Measurements from ENCODE around the gene IRX5. TPM values are rescaled to one million over a fixed set of nuclear protein-coding genes. Genes with fewer than 3 reads are reported as not detected.

Gene IRX5
- total RNA-seq, 1 donor, result not detected

DNA sequence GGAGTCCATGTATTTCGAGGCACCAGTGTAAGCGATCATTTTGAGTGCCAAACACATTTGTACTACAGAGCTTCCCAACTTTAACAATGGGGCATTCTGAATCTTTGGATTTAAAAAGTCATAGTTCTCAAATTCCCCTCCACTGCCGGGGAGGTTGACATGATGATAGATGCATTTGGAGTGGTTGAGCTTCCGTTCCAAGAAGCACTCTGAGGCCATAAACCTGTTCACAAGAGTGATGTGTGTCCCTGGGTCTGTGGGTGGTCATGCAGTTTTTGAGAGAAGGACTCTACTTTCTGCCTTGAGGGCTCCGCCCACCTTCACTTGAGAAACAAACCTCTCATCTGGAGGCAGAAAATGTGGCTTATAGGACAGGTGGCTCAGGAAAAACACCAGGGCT lies 43.7 kb downstream of the IRX5 start:
- no peak for DNase-seq (ENCODE audit: low read depth)
- no peak overlapping the region for H3K4me3 ChIP-seq (ENCODE audit: low read depth, low read length)
- TF ChIP-seq CTCF (IDR thresholded peaks at IDR 0.05; ENCODE audit: insufficient read depth, low read depth, low read length), result no peak

DNA sequence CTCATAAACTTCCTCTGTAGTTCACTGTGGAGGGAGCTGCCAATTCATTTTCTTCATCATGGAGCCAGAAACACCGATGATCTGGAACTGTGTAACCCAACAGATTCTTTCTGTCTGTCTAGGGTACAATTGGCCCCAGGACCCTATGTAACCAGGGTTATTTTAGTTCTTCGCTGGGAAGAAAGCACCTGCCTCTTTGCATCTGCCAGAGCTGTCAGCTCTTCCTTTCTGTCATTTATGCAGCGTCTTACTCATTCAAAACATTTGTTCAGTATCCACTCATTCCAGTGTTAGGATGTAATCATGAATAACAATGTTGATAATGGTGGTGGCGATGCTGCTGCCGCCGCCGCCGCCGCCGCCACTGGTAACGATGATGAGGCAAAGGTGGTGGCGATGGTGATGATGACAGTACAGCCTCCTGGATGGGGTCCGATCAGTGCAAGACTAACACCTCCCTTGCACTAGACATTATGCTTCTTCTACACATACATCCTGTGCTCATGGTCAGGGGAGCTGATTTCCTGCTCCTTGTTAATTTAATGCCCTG lies 46.1 kb downstream of the IRX5 start:
- no peak for TF ChIP-seq CTCF (IDR thresholded peaks at IDR 0.05; ENCODE audit: insufficient read depth, low read depth, low read length)
- DNase-seq (ENCODE audit: low read depth), result no peak
- no peak overlapping the region for H3K4me3 ChIP-seq (ENCODE audit: low read depth, low read length)

DNA sequence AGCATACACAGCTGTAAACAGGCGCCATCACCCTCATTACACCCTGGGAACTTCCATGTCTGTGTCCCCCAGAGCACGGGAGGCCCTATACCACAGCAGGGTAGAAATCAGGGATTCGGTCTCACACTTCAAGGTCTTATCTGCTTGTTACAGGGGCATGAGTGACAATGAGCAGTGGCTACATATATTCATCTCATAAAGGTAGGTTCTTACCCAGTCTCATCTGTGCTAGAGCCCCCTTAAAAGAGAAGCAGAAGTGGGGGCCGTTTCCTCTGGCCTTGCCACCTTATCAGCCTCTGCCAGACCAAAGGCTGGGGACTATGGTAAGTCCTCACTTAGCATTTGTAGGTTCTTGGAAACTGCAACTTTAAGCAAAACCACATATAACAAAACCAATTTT lies 46.5 kb downstream of the IRX5 start:
- no peak overlapping the region for H3K4me3 ChIP-seq (ENCODE audit: low read depth, low read length)
- DNase-seq (ENCODE audit: low read depth), result no peak
- no peak for TF ChIP-seq CTCF (IDR thresholded peaks at IDR 0.05; ENCODE audit: insufficient read depth, low read depth, low read length)

GRCh38 chr16:54980821-54981220 lies 50.2 kb downstream of the IRX5 start:
- DNase-seq (ENCODE audit: low read depth), result no peak
- no peak for TF ChIP-seq CTCF (IDR thresholded peaks at IDR 0.05; ENCODE audit: insufficient read depth, low read depth, low read length)

More at GRCh38 chr16:54980821-54981220, 50.2 kb downstream of the IRX5 start:
- H3K4me3 ChIP-seq (ENCODE audit: low read depth, low read length), result no peak overlapping the region

Measured in fibroblast of villous mesenchyme (primary cell).